ENCODE measurements around the gene CCDC27.

The CCDC27 gene

DNA sequence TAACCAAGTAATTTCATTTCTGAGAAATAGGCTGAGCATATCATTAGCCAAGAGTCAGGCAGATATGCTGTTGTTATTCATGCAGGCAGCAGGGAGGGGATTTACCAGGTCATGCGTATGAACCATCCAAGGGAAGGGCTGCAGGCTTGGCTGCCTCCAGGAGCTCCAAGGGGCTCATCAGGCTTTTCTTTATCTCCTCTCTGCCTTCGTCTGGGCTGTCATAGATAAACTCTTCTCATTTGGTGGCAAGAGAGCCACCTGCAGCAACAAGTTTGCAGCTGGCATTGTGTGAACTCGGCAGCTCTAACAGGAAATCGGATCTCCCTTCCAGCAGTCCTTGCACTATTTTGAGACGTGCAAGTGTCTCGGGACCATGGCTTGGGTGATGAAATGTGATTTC, 7.5 kb downstream of the CCDC27 start:
- DNase-seq, result no peak

DNA sequence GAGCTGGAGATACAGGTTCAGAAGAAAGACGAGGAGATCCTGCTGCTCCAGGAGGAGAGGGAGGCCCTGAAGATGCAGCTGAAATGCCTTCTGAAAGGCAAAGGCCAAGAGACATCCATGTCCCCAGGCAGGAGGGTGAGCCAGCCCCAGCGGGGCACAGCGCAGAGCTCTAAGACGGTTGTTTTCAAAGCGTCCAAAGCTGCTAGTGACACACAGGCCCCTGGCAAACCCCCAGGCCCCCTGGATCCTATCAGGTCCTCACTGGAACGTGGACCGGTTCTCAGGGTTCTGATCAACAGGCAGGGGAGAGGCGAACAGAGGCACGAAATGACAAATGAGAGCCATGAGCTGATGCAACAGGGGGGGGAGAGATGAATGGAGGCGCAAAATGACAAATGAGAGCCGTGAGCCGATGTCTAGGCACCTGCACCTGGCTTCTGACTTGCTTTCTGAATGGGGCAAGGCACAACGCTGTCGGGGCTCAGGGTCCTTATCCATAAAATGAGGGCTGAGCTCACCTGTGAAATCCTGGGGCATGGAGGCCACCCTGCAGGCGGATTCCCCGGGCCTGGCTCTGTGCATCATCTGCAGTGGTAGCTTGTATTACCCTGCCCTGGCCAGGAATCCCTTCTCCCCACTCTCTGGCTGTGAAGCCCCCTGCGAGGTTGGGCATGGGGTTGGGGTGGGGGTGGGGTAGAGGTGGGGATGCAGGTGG, 9.2 kb downstream of the CCDC27 start:
- no peak for DNase-seq

DNA sequence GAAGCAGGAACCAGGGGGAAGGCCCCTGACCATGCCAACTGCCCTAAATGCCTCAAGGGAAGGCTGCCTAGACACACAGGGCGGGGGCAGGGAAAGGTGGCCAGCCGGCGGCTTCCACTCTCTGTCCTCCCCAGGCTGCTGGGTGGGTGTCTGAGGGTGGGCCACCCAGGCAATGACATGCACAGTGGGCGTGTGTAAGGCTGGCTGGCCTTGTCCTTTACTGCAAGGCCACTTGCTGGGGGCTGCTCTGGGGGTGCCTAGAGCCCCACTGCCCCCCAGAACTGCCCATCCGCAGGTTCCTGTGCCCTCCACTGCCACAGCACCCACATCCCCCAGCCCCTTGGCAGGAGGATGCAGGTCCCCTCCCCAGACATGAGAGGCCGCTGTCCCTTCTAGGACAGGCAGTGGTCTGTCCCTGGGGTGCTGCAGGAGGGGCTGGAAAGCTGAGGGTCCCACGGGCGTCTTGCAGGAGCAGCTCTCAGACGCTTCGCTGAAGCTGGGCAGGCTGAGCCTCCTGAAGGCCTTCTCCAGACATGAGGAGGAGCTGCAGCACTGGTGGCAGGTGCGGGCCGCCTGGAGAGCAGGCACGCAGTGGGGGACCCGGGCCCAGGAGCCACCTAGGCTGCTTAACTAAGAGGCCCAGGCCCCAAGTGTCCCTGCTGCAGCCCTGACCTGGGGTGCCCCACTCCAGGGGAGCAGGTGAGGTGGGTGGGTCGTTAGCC, 10.1 kb downstream of the CCDC27 start:
- no peak for DNase-seq

DNA sequence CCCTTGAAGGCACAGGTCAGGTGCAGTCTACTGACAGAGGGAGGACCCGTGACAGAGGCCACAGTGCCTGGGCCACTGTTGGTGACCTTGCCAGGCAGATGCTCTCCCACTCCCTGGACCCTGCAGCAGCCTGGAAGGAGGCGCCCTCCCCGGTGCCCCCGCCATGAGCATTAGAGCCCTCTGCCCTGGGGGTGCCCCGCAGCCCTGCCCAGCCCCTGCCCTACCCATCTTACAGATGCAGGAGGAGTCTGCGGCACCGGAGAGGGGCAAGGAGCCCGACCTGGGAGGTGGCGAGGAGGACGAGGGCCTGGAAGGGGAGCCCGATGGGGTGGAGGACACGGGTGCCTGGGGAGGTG, 10.6 kb downstream of the CCDC27 start:
- no peak for DNase-seq

DNA sequence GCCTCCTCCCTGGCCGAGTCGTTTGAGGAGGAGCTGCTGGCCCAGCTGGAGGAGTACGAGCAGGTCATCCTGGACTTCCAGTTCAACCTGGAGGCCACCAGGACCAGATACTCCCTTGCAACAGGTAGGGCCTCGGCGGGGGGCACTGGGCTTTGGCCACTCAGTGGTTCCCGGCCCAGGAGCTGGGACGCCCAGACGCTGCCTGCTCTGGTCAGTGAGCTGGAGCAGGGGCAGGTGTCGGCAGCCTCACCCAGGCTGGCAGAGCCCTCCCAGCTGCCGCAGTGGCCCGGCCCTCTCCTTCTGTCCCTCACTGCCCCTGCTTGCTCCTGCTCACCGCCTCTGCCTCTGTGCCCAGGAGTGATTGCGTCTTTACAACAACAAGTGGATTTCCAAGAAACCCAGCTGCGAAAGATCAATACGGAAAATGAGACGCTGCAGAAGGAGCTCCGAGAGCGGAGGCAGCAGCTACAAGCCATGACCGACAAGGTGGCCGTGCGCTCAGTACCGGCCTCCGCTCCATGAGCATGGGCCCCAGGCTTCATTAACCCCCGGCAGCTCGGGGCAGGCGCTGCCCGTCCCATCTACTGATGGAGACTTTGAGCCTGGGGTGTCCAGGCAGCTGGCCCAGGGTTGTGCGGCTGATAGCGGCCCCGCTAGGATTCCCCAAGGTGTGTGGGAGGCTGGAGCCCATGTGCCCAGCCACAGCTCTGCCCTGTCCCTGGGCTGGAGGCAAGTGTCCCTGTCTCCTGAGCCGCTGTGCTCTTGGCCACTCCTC, 11.3 kb downstream of the CCDC27 start:
- DNase-seq, result no peak

DNA sequence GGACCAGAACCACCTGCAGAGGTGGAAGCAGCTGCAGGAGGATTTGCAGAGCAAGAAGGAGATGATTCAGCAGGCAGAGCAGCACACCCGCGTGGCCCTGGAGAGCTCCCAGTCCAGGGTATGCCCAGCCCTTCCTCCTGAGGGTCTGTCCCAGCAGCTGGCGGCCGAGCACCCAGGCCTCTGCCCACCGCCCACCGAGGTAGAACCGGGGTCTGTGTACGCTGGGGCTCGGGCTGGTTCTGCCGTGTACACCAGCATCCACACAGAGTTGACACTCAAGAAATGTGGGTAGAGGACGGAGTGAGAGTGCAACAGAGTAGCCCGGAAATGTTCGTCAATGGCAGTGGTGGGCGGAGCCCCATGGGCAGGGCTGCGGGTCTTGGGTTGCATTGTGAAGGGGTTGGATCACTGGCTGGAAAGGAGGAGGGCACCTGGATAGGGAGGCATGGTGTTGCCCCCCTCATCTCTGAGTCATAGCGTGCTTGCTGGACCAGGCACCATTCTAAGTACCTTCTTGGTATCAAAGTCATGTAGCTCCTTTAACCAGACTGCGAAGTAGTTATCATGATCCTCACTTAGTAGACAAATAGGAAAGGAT, 15.2 kb downstream of the CCDC27 start:
- DNase-seq, result no peak

DNA sequence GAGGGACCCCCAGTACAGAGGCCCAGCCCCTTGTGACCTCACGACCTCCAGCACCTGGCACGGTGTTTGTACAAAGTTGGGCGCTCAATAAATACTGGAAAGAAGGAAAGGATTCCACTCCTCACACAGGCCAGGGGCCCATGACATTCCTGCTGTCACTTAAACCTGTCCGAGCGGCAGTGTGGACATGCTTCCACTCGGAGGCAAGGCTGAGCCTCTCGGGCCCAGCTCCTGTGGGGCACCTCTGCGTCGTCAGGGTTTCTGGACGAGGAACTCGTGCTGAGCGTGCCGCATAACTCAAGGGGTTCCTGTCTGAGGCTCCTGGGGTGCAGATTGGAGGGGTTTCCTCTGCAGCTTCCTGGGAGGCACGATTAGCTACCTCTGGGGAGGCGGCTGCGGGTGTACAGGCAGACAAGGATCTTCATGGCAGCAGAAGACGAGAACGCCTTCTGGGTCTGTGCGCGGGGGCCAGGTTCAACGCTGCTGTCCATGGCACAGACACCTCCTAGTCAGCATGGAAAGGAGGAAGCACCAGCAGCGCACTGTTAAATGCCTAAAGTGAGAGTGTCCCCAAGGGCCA, 16.7 kb downstream of the CCDC27 start:
- no peak for DNase-seq

DNA sequence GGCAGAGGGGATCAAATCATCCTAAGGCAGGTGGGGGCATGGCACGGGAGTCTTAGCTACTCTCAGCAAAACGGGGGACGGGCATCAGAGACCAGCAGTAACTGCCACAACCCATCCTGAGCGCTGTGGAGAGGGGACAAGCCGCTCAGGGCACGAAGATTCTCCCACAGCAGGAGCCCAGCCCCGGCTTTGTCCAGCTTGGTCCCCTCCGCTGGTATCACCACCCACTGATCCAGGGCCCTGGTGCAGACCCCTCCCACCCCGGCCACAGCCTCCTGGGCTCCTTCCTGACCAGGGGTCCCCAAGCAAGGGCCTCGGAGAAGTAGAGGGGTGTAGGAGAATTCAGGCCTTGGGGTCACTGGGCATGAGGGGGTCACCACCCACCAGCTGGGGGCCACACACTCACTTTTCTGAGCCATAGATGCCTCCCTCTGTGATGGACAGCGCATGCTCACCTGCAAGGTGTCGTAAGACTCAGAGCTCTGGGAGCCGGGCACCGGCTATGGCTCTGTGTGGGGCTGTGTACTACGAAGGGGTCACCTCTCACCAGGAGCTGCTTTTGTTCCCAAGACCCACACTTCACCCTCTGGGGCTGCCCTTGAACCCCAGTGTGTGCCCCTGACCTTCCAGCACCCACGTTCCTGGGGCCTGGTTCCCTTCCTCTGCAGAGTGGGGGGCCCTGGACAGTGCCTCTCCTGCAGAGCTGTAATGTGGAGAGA, 18.0 kb downstream of the CCDC27 start:
- DNase-seq, result no peak

DNA sequence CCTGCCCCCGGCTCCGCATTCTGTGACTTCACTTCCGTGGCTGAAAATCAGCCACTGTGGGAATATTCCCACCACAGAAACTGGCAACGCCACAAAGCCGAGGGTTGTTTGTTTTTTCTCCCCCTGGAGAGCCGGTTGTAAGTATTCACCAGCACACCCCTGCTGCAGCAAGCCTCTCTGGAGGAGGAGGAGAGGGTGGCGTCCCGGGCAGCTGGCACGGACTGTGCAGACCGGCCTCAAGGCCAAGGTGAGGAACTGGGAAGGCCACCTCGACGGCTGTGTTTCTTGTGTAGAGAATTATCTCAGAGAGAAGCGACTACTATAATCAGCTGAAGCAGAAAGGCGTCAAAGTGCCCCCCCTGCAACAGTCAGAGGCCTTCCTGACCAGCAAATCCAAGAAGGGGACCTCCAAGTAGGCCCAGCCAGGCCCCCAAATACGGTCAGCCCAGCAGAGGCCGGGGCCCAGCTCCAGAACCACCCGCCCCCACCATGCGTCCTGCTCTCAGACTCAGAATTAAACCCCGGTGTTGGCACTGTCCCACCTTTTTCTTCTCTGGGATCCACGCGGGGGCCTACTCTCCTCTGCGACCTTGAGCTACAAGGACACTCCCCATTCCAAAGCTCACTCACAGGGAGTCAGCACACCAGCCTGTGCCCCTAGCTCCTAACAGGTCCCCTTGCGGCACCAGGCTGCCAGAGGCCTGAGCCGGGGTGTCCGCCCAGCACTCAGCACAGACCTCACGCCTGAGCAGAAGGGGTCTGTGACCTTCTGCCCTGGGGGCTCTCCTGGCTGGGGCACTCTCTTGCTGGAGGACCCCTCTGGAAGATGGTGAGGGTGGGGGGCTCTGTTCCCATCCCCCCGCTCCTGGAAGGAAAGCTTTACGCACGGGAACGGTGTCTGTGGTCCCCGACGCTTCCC, 19.1 kb downstream of the CCDC27 start:
- no peak for DNase-seq

DNA sequence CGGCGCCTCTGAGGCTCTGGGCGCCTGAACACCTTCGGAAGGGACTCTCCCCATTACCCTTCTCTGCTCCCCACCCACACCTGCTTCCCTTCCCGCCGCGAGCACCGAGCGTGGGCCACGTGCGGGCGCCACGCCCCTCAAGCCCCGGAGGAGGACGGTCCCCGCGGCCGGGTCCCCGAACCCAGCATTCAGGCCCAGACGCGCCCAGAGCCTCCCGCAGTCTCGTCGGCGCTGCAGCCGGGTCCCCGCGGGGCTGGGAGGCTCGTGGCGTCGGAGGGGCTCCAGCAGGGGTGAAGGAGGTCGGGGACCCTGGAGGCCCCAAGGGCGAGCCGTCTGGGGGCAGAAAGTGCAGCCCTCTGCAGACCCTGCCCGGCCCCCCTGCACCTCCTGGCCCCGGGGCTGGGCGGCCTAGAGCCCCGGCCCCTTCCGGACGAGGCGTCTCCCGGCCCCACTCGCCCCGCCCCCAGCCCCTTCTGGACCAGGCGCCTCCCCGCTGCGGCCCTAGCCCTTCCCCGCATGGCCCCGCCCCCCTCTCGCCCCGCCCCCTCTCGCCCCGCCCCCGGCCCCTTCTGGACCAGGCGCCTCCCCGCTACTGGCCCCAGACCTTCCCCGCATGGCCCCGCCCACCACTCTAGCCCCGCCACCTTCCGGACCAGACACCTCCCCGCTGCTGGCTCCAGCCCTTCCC, 19.9 kb downstream of the CCDC27 start:
- peak in 11 of 14 donors; percentile 15 to 82 (median 53) for DNase-seq

DNA sequence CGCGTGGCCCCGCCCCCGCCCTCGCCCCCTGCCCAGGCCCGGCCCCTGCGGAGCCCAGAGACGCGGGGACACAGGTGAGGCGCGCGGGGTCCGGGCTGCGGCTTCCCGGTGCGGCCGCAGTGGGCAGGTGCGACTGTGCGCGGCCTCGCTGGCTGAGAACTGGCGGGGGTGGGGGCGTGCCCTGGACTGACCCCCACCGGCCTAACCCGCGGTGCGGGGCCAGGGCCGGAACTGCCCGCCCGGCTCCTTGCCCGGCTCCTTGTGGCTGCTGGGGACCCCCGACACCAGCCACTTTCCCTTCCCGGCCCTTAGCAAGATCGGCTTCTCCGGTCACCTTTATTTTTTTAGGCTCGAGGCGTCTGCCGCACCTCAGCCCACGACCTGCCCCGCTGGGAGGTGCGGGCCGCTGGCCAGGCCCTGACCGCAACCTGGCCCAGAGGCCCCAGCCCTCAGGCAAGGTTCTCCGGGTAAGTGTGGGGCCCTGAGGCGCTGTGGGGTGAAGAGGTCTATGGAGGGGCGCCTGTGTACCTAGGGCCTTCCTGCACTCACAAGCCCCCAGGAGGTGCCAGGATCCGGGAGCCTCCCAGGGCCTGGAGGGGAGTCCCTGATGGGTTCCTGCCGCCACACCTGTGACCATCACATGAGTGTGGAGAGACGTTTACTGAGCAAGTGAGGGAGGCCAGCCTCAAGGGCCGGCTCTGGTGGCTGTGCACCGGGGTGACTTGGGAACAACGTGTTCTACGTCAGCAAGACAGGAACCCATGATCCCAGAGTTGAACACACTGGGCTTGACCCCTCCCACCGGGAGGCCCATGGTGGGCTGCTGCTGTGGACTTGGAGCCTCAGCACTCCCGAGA, 20.7 kb downstream of the CCDC27 start, which contains the start of gene SMIM1:
TSS of gene SMIM1 (plus strand) at position 35 of the 857 bp plus-strand sequence. CDS start 2,625 bp downstream, outside the sequence.
- peak in 2 of 14 donors; percentile 16 to 43 for DNase-seq

DNA sequence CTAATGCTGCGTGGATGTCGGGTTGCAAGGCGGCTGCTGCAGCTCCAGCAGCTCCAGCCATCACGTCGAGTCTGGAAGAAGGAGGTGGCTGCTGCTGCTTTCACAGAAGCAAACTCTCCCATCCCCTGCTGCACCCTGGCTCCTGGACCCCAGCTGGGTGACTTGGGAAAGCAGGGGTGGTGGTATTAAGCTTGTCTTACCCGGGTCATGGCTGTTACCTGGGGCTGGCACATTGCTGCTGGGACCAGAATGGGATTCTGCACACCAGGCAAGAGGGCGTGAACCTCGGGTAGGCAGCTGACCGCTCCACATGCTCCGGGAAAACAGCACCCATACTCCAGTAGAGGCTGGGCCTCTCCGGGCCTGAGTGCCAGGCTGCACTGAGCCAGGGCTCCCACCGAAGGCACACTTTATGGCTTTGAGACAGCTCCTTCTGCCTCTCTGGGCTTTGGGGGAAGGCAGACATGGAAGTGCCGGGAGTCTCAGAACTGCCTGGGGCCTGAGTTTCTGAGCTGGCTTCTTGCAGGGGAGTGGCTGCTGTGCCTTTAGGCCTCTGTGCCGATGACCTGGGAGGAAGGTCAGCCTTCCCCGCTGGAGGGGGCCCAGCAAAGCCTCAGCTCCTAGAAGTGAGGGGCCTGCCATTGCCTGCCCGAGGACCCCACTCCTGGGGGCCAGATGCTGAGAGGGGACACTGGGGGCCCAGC, 21.5 kb downstream of the CCDC27 start:
- peak in 3 of 14 donors; percentile 16 to 46 (median 44) for DNase-seq

DNA sequence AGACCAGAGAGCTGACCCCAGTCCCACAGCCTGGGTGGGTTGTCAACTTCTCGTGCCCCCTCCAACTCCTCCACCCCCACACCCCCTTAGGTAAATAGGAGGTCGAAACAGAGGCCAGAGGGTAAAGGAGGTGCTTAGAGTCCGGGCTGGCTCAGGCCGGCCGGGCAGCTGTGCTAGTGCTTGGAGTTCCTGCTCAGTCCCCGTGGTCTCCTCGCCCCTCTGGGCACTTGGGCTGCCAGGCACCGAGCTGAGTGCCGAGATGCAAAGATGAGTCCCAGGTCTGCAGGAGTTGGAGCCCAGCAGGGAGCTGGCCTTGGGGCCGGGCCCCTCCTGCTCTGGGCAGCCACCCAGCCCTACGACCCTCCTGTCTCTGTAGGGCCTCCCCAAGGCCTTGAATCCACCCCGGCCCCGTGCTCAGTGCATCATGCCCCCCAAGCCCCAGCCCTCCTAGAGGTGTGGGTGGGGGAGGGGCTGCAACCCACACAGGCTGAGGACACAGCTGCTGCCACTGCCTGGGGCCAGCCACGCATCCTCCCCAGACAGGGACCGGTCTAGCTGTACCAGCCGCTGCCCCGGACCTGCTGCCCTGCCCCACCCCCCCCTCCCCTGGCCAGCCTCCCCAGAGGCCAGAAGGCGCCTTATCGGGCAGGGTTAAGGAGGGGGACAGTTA, 22.2 kb downstream of the CCDC27 start:
- DNase-seq, result peak in 4 of 14 donors; percentile 20 to 51 (median 43)

DNA sequence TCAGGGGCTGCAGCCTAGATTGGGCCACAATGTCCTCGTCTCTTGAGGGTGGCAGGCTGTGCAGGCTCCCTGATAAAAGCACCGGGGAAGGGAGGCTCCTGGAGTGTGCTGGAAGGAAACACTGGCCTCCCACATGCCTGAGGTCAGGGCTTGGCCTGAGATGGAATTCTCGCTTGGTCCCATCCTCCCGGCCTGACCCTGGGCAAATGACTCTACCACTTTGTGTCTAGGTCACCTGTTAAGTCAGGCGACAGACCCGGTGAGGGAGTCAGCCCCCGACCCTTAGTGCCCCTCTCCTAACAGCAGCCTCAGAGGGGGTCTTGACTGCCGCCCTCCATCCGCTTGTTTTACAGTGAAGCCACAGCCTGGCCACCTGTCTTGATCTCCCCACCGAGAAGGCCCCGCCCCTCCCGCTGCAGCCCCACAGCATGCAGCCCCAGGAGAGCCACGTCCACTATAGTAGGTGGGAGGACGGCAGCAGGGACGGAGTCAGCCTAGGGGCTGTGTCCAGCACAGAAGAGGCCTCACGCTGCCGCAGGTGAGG, 22.8 kb downstream of the CCDC27 start:
- no peak for DNase-seq

DNA sequence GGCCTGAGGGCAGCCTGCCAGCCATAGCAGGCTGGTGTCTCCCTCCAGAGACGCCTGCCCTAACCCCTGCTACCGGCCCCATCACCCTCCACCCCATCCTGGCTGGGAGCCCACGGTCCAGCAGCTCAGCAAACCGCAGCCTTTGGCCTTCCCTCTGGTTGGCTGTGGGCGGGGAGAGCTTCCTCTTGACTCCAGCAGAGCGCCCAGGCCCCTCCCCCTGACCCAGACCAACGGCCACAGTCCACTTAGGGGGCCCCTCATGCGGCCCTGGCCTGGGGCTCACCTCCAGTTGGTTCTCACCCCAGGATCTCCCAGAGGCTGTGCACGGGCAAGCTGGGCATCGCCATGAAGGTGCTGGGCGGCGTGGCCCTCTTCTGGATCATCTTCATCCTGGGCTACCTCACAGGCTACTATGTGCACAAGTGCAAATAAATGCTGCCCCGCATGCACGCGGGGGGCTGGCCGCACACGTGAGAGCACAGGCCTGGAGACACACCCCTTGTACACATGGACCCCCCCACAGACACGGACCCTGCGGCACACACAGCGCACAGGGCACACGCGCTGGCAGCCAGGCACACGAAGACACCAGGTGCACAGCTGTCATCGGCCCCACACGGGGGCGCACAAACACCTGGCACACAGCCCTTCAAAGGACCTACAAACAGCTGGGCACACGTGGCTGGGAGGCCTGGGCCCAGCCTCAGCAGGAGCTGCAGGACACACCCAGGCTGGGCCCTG, 23.4 kb downstream of the CCDC27 start:
- DNase-seq, result peak in 6 of 14 donors; percentile 11 to 39 (median 32)

DNA sequence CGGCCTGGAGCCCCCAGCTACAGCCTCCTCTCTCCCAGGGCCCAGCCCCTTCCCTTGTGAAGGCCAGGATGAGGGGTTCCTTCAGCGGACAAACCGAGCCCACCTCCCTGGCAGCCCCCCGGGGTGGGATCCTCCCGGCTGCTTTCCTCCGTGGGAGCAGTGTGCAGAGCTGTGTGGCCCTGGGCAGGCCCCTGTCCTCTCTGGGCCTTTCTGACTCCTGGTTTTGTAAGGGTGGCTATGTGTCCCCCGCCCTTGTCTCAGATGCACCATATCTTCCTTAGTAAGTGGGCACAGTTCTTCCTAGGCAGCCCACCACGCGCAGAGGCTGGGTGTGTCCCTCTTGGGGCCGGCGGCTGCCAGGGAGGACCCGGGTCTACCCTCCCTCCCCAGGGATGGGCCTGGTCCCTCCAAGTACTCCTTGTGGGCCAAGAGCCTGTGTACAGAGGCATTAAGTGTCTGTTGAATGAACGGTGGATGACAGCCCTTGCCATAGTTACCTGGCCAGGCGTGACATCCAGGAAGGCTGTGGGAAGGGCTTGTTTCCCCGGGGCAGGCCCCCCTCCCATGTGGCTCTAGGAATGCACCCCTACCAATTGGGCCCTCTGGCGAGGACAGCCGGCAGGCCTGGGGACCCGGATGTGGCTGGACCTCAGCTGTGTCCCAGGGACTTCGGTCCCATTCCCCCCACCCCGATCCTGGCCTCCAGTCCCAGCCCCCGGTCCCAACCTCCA, 24.1 kb downstream of the CCDC27 start:
- no peak for DNase-seq

Measured in C1 segment of cervical spinal cord (tissue), 14 donors.